CD4-positive, alpha-beta T cell (primary cell): ENCODE data around the gene RPL11. TPM values are rescaled to one million over a fixed set of nuclear protein-coding genes. Genes with fewer than 3 reads are reported as not detected.

Source experiments
- ATAC-seq: fragments of 200-7000 bp; cut with Tn5 transposase; one replicate; pipeline ENCODE4 v1.10.0; 2022; ENCODE audit warnings: mild to moderate bottlenecking; ENCODE audit not compliant: poor library complexity
- CTCF ChIA-PET: fragments of 350-600 bp; sonication (Branson Sonifier 250); formaldehyde crosslinking; loops from one replicate; lab custom pipeline; 2021; ENCODE audit warnings: antibody characterized with exemption, inconsistent platforms; lab: Charles Lee
- POLR2A ChIA-PET: fragments of 350-600 bp; sonication (Branson Sonifier 250); formaldehyde crosslinking; loops from one replicate; lab custom pipeline; 2021; ENCODE audit warnings: antibody characterized with exemption, inconsistent platforms; lab: Charles Lee
- DNase-seq, 14 experiments: peaks; one replicate each; pipeline ENCODE4 v3.0.0-alpha.2; 2013 to 2020; ENCODE audit warnings: mixed read lengths in 2 of 14
- H3K27ac ChIP-seq, 2 donors: one replicate each; pipeline versions ENCODE4 v1.5.1 to v1.7.0; 2013; ENCODE audit warnings: low read length in 2 of 2, low read depth in 1 of 2, mild to moderate bottlenecking in 1 of 2
- H3K27me3 ChIP-seq, 2 experiments: 1 replicate in 1 of 2; 2 replicates in 1 of 2; pipeline versions ENCODE4 v1.6.1 to v1.7.0; 2013; ENCODE audit warnings: low read length in 2 of 2, control low read depth in 1 of 2, mild to moderate bottlenecking in 1 of 2, moderate library complexity in 1 of 2; ENCODE audit not compliant: insufficient read depth in 2 of 2, control insufficient read depth in 1 of 2
- H3K36me3 ChIP-seq: one replicate; pipeline ENCODE4 v1.6.1; 2013; ENCODE audit warnings: low read length, control low read depth; ENCODE audit not compliant: insufficient read depth
- H3K4me1 ChIP-seq: one replicate; pipeline ENCODE4 v1.6.1; 2013; ENCODE audit warnings: low read length, control low read depth; ENCODE audit not compliant: insufficient read depth
- H3K4me3 ChIP-seq: one replicate; pipeline ENCODE4 v1.5.1; 2013; ENCODE audit warnings: mild to moderate bottlenecking, low read length, moderate library complexity
- H3K9me3 ChIP-seq, 2 experiments: 1 replicate in 1 of 2; 2 replicates in 1 of 2; pipeline versions ENCODE4 v1.6.1 to v1.7.0; 2013; ENCODE audit warnings: low read length in 2 of 2, mild to moderate bottlenecking in 2 of 2, control low read depth in 1 of 2, moderate library complexity in 1 of 2; ENCODE audit not compliant: control insufficient read depth in 1 of 2, insufficient read depth in 1 of 2
- H3K27ac Mint-ChIP-seq: one replicate; pipeline ENCODE4 v1.8.0; 2020; ENCODE audit warnings: mixed read lengths
- H3K27me3 Mint-ChIP-seq: one replicate; pipeline ENCODE4 v1.8.0; 2021; ENCODE audit warnings: mixed read lengths
- H3K36me3 Mint-ChIP-seq: one replicate; pipeline ENCODE4 v1.8.0; 2021; ENCODE audit warnings: low read depth, mixed read lengths
- H3K4me1 Mint-ChIP-seq: one replicate; pipeline ENCODE4 v1.8.0; 2021; ENCODE audit warnings: low read depth, mixed read lengths
- H3K4me3 Mint-ChIP-seq: one replicate; pipeline ENCODE4 v1.8.0; 2020; ENCODE audit warnings: mild to moderate bottlenecking, mixed read lengths
- H3K9me3 Mint-ChIP-seq: one replicate; pipeline ENCODE4 v1.8.0; 2020; ENCODE audit warnings: mixed read lengths
- intact Hi-C, 2 experiments: fragments of 100-400 bp; cut with DNase I in 1 of 2; cut with micrococcal nuclease in 1 of 2; formaldehyde crosslinking; loops; one replicate each; pipeline versions ENCODE4 v1.15.1 to v1.9.0; 2023 to 2025; cut with DNase I, micrococcal nuclease
- total RNA-seq, 174 experiments: library from RNA in 2 of 174; stranded (reverse) in 2 of 174; gene quantifications; one replicate each; pipeline ENCODE4 v1.2.3 and lab custom pipeline; 2021 to 2026
- TF ChIP-seq, protein P1 (sequence below): fragments of 200-600 bp; IDR thresholded peaks from one replicate; pipeline ENCODE4 v1.8.0; 2022; ENCODE audit warnings: antibody characterized with exemption, mild to moderate bottlenecking

Gene RPL11
- total RNA-seq, 2 experiments from 2014 or later, result 2,191 to 2,374 TPM

DNA sequence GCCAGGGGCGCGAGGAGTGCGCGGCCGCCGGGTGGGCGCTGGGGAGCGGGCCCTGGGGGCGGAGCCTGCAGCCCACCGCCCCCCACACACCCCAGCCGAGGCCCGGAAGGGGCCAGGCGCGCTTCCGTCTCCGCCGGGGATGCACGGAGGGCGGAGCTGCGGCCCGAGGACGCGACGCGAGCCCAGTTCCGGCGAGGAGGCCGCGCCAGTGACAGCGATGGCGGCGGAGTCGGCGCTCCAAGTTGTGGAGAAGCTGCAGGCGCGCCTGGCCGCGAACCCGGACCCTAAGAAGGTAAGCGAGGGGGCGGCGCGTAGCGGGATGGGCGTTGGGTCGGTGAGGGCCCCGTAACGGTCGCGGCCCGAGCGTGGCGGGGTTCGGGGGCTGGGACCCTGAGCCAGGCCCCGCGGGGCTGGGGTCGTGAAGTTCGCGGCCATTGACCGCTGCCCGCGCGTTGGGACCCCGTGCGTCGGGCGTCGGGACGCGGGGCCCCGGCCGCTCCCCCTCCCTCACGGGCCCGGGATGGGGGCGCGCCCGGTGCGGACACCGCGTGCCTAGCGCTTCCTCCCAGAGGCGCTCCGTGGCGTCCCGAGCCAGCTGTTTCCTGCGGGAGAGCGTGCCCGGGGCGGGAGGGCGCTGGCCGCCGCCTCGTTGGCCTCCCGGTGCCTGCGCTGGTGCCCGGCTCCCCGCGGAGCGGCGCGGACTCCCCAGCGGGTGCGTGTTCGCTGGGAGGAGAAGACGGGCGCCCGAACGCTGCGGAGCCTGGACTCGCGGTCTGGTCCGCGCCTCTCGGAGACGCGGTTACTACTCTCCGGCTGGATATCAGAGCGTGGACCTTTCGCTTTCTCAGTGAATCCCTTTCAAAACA, 51.9 kb downstream of the RPL11 start, which contains the start of gene ELOA:
TSS of gene ELOA (plus strand) at position 185 of the 866 bp plus-strand sequence. CDS start at position 218, 33 bp downstream.
- H3K36me3 ChIP-seq, result peaks cover 7% of the 10 kb centered on the region
- no peaks in the 10 kb centered on the region for H3K9me3 Mint-ChIP-seq
- H3K36me3 Mint-ChIP-seq, result peaks cover 38% of the 10 kb centered on the region
- POLR2A ChIA-PET, result interaction anchor here (0.7 to 1.9 kb wide), 15 partner anchors 10 to 725 kb away, joined by 3 to 27 read pairs (median 5); partner anchors contain the start of genes HMGCL, KDM1A, LYPLA2 and PITHD1
- H3K4me3 Mint-ChIP-seq, result peak within 1 kb of the TSS; percentile 95
- peak within 1 kb of the TSS; percentile 88 for H3K27ac Mint-ChIP-seq
- peak; percentile 93 for ATAC-seq
- H3K4me1 ChIP-seq, result peaks cover 24% of the 10 kb centered on the region
- peak within 1 kb of the TSS; percentile 79 to 90 for H3K27ac ChIP-seq
- H3K4me1 Mint-ChIP-seq, result peaks cover 55% of the 10 kb centered on the region
- no peaks in the 10 kb centered on the region for H3K27me3 Mint-ChIP-seq
- TF ChIP-seq, protein P1, sequence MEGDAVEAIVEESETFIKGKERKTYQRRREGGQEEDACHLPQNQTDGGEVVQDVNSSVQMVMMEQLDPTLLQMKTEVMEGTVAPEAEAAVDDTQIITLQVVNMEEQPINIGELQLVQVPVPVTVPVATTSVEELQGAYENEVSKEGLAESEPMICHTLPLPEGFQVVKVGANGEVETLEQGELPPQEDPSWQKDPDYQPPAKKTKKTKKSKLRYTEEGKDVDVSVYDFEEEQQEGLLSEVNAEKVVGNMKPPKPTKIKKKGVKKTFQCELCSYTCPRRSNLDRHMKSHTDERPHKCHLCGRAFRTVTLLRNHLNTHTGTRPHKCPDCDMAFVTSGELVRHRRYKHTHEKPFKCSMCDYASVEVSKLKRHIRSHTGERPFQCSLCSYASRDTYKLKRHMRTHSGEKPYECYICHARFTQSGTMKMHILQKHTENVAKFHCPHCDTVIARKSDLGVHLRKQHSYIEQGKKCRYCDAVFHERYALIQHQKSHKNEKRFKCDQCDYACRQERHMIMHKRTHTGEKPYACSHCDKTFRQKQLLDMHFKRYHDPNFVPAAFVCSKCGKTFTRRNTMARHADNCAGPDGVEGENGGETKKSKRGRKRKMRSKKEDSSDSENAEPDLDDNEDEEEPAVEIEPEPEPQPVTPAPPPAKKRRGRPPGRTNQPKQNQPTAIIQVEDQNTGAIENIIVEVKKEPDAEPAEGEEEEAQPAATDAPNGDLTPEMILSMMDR, result no peak
- H3K4me3 ChIP-seq, result peak within 1 kb of the TSS; percentile 80
- CTCF ChIA-PET, result interaction anchor here (0.8 to 1.6 kb wide), 4 partner anchors 12 to 52 kb away, joined by 3 to 8 read pairs (median 4); partner anchors contain the start of gene RPL11
- no peaks in the 10 kb centered on the region for H3K9me3 ChIP-seq
- peak; percentile 59 to 90 (median 74) for DNase-seq
- intact Hi-C loops, result loop anchor here (1.0 to 5.0 kb wide), 7 partner anchors 34 to 904 kb away; partner anchors contain the start of genes RPL11 (in 2 of the 2), GALE (in 1 of the 2), PITHD1 (in 1 of the 2) and ZNF436 (in 1 of the 2)
- H3K27me3 ChIP-seq, result no peaks in the 10 kb centered on the region

DNA sequence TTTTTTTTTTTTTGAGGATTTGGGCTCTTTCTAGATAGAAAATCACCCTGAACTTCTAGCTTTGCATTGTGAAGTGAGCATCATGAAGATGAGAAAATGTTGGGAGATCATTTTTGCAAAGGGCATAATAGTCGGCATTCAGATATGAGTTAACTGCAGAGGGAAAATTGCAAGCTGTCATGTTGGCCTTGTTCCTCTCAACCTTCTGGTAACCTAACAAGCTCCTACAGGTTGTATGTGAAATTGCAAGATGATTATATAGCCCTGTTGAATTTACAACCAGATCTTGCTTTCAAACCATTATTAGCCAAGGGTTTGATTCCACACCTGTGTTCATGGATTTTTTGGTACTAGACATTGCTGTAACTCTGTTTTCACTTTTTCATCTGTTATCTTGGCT, 53.9 kb downstream of the RPL11 start:
- DNase-seq, result peak in 3 of 14 experiments; percentile 34 to 60 (median 54)
- H3K4me1 Mint-ChIP-seq, result peaks cover 59% of the 10 kb centered on the region
- H3K36me3 ChIP-seq, result peaks cover 20% of the 10 kb centered on the region
- H3K27ac ChIP-seq, result no peak overlapping the region
- no peaks in the 10 kb centered on the region for H3K9me3 ChIP-seq
- no peak overlapping the region for H3K4me3 ChIP-seq
- H3K4me1 ChIP-seq, result peaks cover 24% of the 10 kb centered on the region
- intact Hi-C loops, result no loop called here
- no peaks in the 10 kb centered on the region for H3K27me3 ChIP-seq
- H3K9me3 Mint-ChIP-seq, result no peaks in the 10 kb centered on the region
- peaks cover 54% of the 10 kb centered on the region for H3K36me3 Mint-ChIP-seq
- ChIA-PET POLR2A (no interaction called here), CTCF (interaction anchor here (1.2 to 2.2 kb wide), 4 partner anchors 26 to 108 kb away, joined by 3 to 9 read pairs (median 5); partner anchors contain the start of gene RPL11)
- peak overlapping the region; percentile 86 for H3K27ac Mint-ChIP-seq
- TF ChIP-seq, protein P1, result no peak
- H3K4me3 Mint-ChIP-seq, result peak overlapping the region; percentile 95
- no peaks in the 10 kb centered on the region for H3K27me3 Mint-ChIP-seq
- no peak for ATAC-seq

Other genes starting within 250 kb of the RPL11 start
- gene ASAP3, start 207.6 kb upstream of the RPL11 start, total RNA-seq, result 1 to 10 TPM in 1 of 2 experiments, under 1 TPM in 1; 0.81 to 1.2 TPM
- under 1 TPM; 0.50 to 0.69 TPM for gene E2F2, start 160.6 kb upstream of the RPL11 start, total RNA-seq
- 10 to 100 TPM; 89.8 to 90.4 TPM for gene ID3, start 132.3 kb upstream of the RPL11 start, total RNA-seq
- gene ELOA, start 51.7 kb downstream of the RPL11 start, total RNA-seq, result 10 to 100 TPM; 28.1 to 33.0 TPM
- gene PITHD1, start 86.6 kb downstream of the RPL11 start, total RNA-seq, result 100 to 1,000 TPM; 110 to 111 TPM
- gene LYPLA2, start 99.3 kb downstream of the RPL11 start, total RNA-seq, result 10 to 100 TPM; 37.4 to 37.7 TPM
- gene GALE, start 108.9 kb downstream of the RPL11 start, total RNA-seq, result 1 to 10 TPM; 5.4 to 6.9 TPM
- 1 to 10 TPM; 8.9 to 9.6 TPM for gene HMGCL, start 133.6 kb downstream of the RPL11 start, total RNA-seq
- 1 to 10 TPM; 3.6 to 4.1 TPM for gene FUCA1, start 176.5 kb downstream of the RPL11 start, total RNA-seq
- gene CNR2, start 221.6 kb downstream of the RPL11 start, total RNA-seq, result under 1 TPM in 1 of 2 experiments, not detected in 1; 0.05 TPM